Naive thymus-derived CD8-positive, alpha-beta T cell (primary cell): ENCODE results near the gene SLC27A1. TPM values are rescaled to one million over a fixed set of nuclear protein-coding genes. Genes with fewer than 3 reads are reported as not detected.
A peak's percentile ranks its signal among the peaks of the same experiment; 100 is the strongest.

ENCODE experiments used
- ATAC-seq, 2 donors: fragments of 150-1000 bp; cut with Tn5 transposase in 1 of 2; sonication (Bioruptor Pico), chemical (Tn5 transposase) in 1 of 2; 1 replicate in 1 of 2; 2 replicates in 1 of 2; pipeline ENCODE4 v1.10.0; 2021; ENCODE audit warnings: mild to moderate bottlenecking in 2 of 2, moderate library complexity in 2 of 2
- POLR2A ChIA-PET: fragments of 350-600 bp; sonication (Branson Sonifier 250); formaldehyde crosslinking; loops from one replicate; lab custom pipeline; 2021; ENCODE audit warnings: antibody characterized with exemption; lab: Charles Lee
- DNase-seq, 10 donors: peaks; one replicate each; pipeline versions ENCODE4 v3.0.0 to v3.0.0-alpha.2; 2020 to 2022
- H3K27ac Mint-ChIP-seq, 10 donors: one replicate each; pipeline ENCODE4 v1.8.0; 2020 to 2022; ENCODE audit warnings: mild to moderate bottlenecking in 10 of 10, mixed read lengths in 10 of 10, moderate library complexity in 4 of 10, inconsistent platforms in 1 of 10
- H3K27me3 Mint-ChIP-seq, 5 donors: one replicate each; pipeline ENCODE4 v1.8.0; 2021 to 2022; ENCODE audit warnings: mixed read lengths in 5 of 5
- H3K36me3 Mint-ChIP-seq, 3 donors: one replicate each; pipeline ENCODE4 v1.8.0; 2020 to 2022; ENCODE audit warnings: mixed read lengths in 3 of 3, mild to moderate bottlenecking in 2 of 3, inconsistent platforms in 1 of 3
- H3K4me1 Mint-ChIP-seq, 4 donors: one replicate each; pipeline ENCODE4 v1.8.0; 2021 to 2022; ENCODE audit warnings: mixed read lengths in 4 of 4
- H3K4me3 Mint-ChIP-seq, 10 donors: one replicate each; pipeline ENCODE4 v1.8.0; 2020 to 2022; ENCODE audit warnings: mild to moderate bottlenecking in 10 of 10, mixed read lengths in 10 of 10, moderate library complexity in 6 of 10, inconsistent platforms in 1 of 10
- H3K9me3 Mint-ChIP-seq, 9 donors: one replicate each; pipeline ENCODE4 v1.8.0; 2020 to 2022; ENCODE audit warnings: mixed read lengths in 9 of 9, mild to moderate bottlenecking in 3 of 9, inconsistent platforms in 1 of 9, moderate library complexity in 1 of 9
- polyA plus RNA-seq, 3 donors: library from polyadenylated mRNA; unstranded; fragments of 300-500 nt; fragmentation: Illumina TruSeq; gene quantifications; one replicate each; pipeline ENCODE4 v1.2.3, GENCODE V29; 2021
- total RNA-seq, 8 experiments: library from RNA in 2 of 8; stranded (reverse) in 2 of 8; gene quantifications; one replicate each; pipeline ENCODE4 v1.2.3 and lab custom pipeline; 2021 to 2026

The SLC27A1 gene
- total and polyA plus RNA-seq, 5 experiments from 2014 or later, result 9.4 to 14.6 (median 12.5) TPM

DNA sequence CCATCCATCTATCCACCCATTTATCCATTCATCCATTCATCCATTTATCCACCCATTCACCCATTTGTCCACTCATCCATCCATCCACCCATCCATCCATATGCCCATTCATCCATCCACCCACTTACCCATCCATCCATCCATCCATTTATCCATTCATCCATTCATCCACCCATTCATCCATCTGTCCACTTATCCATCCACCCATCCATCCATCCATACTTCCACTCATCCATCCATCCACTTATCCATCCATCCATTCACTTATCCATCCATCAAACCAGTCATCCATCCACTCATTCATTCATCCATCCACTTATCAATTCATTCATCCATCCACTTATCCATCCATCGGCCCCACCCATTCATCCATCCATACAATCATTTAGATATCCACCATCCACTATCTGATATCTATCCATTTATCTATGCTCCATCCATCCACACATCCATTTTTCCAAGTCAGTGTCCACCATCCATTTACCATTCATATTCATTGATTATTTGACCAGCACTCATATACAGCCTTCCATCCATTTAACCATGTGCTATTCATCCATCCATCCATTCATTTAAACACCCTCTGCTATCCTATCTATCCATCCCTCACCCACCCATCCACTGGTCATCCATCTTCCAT lies 24.7 kb upstream of the SLC27A1 start:
- H3K27ac Mint-ChIP-seq, result no peak overlapping the region
- H3K9me3 Mint-ChIP-seq, result no peaks in the 10 kb centered on the region
- POLR2A ChIA-PET, result no interaction called here

DNA sequence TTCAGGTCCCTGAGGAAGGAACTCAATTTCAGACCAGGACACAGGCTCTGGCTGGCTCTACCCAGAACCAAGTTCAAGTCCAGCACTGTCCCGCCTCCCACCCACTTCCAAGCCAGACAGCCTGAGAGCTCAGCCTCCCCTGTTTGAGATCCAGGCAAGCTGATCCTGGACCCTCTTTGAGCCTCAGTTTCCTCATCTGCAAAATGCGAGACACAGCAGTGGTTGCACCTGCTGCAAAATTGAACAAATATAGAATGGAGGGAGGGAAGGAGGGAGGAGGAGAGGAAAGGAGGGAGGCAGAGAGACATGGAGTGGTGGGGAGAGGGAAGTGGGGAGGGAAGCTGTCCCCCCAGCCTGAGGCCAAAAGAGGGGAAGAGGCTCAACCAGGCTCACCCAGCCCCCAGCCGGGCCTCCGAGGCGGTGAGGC lies 22.6 kb upstream of the SLC27A1 start:
- peaks cover 0 to 18% (median 8%) of the 10 kb centered on the region in 4 donors for H3K4me1 Mint-ChIP-seq
- DNase-seq (no peak), ATAC-seq (no peak)
- H3K4me3 Mint-ChIP-seq, result peak overlapping the region in 9 of 10 donors; percentile 40 to 70 (median 56)
- H3K36me3 Mint-ChIP-seq, result no peaks in the 10 kb centered on the region
- peaks cover 4 to 19% (median 8%) of the 10 kb centered on the region in 5 donors for H3K27me3 Mint-ChIP-seq
- no peaks in the 10 kb centered on the region for H3K9me3 Mint-ChIP-seq
- POLR2A ChIA-PET, result no interaction called here
- H3K27ac Mint-ChIP-seq, result peak overlapping the region in 1 of 10 donors; percentile 32

More for the DNA sequence above, 24.7 kb upstream of the SLC27A1 start:
- DNase-seq, result no peak
- ATAC-seq, result no peak
- Mint-ChIP-seq H3K4me3 (no peak overlapping the region), H3K36me3 (no peaks in the 10 kb centered on the region), H3K4me1 (peaks cover 0 to 15% (median 9%) of the 10 kb centered on the region in 4 donors), H3K27me3 (peaks cover 4 to 11% (median 8%) of the 10 kb centered on the region in 5 donors)

DNA sequence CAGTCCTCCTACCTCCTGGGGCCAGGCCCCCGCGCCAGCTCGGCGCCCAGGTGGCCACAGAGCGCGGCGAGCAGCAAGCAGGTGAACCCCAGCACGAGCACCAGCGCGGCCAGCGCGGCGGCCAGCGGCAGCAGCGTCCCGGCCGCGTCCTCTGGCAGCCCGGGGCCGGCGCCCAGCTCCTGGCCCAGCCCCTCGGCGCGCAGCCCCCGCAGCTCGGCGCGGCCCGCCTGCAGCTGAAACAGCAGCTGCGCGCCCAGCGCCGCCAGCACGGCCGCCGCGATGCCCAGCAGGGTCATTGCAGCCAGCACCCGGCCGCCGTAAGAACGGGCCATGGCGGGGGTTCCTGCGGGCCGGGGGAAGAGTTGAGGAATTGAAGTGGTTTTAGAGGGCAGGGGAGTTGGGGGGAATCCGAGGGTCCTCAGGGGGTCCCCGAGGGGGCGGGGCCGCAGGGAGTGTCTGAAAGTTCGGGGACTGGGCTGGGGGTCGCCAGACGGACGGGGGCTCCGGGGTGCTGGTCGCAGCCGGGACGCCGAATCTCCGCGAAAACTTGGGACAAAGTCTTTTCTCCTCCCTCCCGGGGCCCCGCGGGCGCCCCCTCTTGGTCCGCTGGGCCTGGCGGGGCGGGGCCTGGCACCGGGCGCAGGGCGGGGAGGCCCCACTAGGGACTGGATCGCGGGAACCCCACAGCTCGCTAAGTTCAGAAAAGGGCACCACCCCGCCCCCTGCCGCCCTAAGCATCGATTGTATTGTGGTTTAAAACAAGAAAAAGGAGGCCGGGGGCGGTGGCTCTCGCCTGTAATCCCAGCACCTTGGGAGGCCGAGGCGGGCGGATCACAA lies 22.0 kb upstream of the SLC27A1 start, which contains the start of gene TMEM221:
Gene TMEM221 (minus strand): TSS at position 538 of the 837 bp plus-strand sequence. CDS start 206 bp downstream, at position 332.
- H3K9me3 Mint-ChIP-seq, result no peaks in the 10 kb centered on the region
- no peaks in the 10 kb centered on the region for H3K36me3 Mint-ChIP-seq
- peaks cover 5 to 21% (median 8%) of the 10 kb centered on the region in 5 donors for H3K27me3 Mint-ChIP-seq
- POLR2A ChIA-PET, result interaction anchor here (0.7 to 0.9 kb wide), 3 partner anchors 19 to 683 kb away, joined by 3 to 4 read pairs (median 3); no protein-coding TSS in a partner anchor
- peak; percentile 34 to 78 (median 48) for DNase-seq
- peak within 1 kb of the TSS in 1 of 10 donors; percentile 32 for H3K27ac Mint-ChIP-seq
- peaks cover 0 to 20% (median 8%) of the 10 kb centered on the region in 4 donors for H3K4me1 Mint-ChIP-seq
- ATAC-seq, result peak; percentile 88 to 91
- peak within 1 kb of the TSS in 9 of 10 donors; percentile 40 to 77 (median 59) for H3K4me3 Mint-ChIP-seq

DNA sequence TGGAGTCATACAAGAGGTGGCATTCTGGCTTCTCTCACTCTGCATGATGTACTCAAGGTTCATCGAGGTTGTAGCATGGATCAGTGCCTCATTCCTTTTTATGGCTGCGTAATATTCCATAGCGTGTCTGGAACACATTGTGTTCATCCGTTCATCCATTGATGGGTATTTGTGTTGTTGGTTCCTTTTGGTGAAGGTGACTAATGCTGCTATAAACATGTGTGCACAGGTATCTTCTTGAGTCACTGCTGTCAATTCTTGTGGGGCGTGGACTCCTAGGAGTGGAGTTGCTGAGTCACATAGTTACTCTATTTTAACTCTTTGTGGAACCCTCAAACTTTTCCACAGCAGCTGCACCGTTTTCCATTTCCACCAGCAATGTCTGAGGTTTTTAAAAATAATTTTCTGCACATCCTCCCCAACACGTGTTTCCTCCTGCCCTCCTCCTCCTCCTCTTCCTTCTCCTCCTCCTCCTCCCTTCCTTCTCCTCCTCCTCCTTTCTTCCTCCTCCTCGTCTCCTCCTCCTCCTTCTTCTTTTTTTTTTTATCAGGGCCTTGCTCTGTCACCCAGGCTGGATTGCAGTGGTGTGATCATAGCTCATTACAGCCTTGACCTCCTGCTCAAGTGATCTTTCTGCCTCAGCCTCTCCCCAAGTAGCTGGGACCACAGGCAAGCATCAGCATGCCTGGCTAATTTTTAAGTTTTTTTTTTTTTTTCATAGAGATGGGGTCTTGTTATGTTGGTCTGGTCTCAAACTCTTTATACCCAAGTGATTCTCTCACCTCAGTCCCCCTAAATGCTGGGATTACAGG lies 19.9 kb upstream of the SLC27A1 start:
- Mint-ChIP-seq H3K4me1 (peaks cover 0 to 25% (median 14%) of the 10 kb centered on the region in 4 donors), H3K9me3 (no peaks in the 10 kb centered on the region), H3K4me3 (peak overlapping the region in 5 of 10 donors; percentile 7 to 62 (median 40)), H3K27me3 (peaks cover 7 to 34% (median 17%) of the 10 kb centered on the region in 5 donors), H3K36me3 (no peaks in the 10 kb centered on the region), H3K27ac (no peak overlapping the region)
- no peak for ATAC-seq
- POLR2A ChIA-PET, result interaction anchor here (0.7 kb wide), 3 partner anchors 27 to 484 kb away, joined by 3 to 4 read pairs (median 3); no protein-coding TSS in a partner anchor
- no peak for DNase-seq

DNA sequence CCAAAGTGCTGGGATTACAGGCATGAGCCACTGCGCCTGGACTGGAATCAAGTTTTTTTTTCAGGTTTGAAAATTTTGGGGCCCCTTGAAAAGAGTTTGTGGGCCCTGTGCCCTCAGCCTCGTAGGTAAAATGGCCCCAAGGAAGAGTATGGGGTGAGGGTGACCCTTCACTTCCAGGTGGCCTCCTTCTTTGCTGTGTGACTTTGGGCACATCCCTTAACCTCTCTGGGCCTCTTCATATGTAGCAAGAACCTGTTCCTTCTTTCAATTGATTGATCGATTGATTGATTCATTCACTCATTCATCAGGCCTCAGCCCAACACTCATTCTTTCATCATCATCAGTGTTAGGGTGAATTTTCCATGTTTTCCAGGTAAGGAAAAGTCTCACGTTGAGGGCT lies 18.5 kb upstream of the SLC27A1 start:
- Mint-ChIP-seq H3K9me3 (no peaks in the 10 kb centered on the region), H3K36me3 (no peaks in the 10 kb centered on the region), H3K27ac (no peak overlapping the region), H3K4me3 (no peak overlapping the region), H3K4me1 (peaks cover 0 to 25% (median 16%) of the 10 kb centered on the region in 4 donors), H3K27me3 (peaks cover 11 to 46% (median 23%) of the 10 kb centered on the region in 5 donors)
- ATAC-seq (no peak), DNase-seq (no peak)
- POLR2A ChIA-PET, result no interaction called here

DNA sequence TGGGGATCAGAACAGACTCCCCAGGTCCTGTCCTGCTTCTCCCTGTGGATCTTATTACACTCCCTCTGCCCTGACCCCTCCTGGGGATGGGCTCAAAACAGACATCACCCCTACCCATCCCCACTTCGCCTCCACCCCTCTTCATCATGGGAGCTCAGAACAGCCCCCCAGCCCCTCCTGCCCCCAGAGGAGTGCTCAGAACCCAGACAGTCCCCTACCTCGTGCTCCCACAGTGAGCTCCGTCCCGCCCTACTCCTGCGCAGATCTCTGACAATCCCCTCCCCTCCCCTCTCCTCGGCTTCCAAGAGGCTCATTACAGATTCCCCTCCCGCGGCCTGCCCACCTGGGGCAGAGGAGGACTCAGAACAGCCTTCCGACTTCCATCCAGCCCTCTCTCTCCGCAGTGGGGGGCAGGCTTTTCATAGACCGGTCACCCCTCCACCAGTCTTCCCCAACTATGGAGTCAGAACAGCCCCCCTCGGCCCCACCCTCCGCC lies 15.7 kb upstream of the SLC27A1 start:
- peak overlapping the region in 3 of 10 donors; percentile 10 to 30 (median 11) for H3K4me3 Mint-ChIP-seq
- no peaks in the 10 kb centered on the region for H3K36me3 Mint-ChIP-seq
- H3K4me1 Mint-ChIP-seq, result peaks cover 0 to 22% (median 14%) of the 10 kb centered on the region in 4 donors
- H3K27me3 Mint-ChIP-seq, result peaks cover 17 to 63% (median 29%) of the 10 kb centered on the region in 5 donors
- ATAC-seq, result no peak
- no peak for DNase-seq
- no peak overlapping the region for H3K27ac Mint-ChIP-seq
- no peaks in the 10 kb centered on the region for H3K9me3 Mint-ChIP-seq
- POLR2A ChIA-PET, result interaction anchor here (0.6 kb wide), 1 partner anchor 13 kb away, joined by 3 read pairs; no protein-coding TSS in a partner anchor

DNA sequence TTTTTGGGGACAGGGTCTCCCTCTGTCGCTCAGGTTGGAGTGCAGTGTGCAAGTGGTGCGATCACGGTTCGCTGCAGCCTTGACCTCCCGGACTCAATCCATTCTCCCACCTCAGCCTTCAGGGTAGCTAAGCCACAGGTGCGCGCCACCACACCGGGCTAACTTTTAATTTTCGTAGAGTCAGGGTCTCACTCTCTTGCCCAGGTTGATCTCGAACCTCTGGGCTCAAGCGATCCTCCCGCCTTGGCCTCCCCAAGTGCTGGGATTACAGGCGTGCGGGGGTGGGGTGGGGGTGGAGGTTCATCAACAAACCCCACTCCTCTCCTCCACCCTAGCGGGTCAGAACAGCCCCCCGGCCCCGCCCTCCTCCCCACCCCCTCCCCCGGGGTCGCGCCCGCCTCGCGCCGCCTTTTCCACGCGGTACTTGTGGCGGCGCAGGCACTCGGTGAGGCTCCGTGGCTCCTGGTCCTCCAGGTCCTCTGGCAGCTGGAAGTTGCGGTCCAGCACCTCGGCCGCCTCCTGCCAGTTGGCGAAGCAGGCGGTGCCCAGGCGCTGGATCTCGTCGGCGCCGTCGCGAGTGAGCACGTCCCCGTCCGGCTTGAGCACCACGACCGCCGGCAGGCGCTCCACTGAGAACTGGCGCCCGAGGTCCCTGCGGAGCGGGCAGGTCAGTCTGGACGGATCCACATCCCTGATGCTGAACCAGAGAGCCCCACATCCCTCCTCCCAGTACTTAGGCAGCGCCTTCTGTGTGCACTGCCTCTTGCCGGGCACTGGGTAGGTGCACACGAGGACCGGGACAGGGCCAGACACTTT lies 14.8 kb upstream of the SLC27A1 start:
- Mint-ChIP-seq H3K27ac (no peak overlapping the region), H3K9me3 (no peaks in the 10 kb centered on the region), H3K4me3 (peak overlapping the region in 3 of 10 donors; percentile 8 to 41 (median 31)), H3K27me3 (peaks cover 13 to 64% (median 26%) of the 10 kb centered on the region in 5 donors), H3K4me1 (peaks cover 0 to 15% (median 7%) of the 10 kb centered on the region in 4 donors), H3K36me3 (no peaks in the 10 kb centered on the region)
- POLR2A ChIA-PET, result interaction anchor here (0.6 kb wide), 1 partner anchor 14 kb away, joined by 3 read pairs; no protein-coding TSS in a partner anchor
- DNase-seq (no peak), ATAC-seq (no peak)

DNA sequence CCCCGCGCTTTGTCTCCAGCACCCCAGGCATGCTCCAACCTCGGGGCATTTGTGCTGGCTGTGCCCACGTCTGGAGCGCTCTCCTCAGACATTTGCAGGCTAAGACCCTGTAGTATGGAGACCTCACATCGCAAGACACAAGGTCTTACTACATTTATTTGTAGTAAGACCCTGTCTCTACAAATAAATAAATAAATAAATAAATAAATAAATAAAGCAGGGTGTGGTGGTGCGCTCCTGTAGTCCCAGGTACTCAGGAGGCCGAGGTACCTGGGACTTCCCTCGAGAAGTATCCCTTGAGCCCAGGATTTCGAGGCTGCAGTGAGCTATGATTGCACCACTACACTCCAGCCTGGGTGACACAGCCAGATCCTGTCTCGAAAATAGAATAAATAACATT lies 14.2 kb upstream of the SLC27A1 start:
- H3K27me3 Mint-ChIP-seq, result peaks cover 13 to 69% (median 26%) of the 10 kb centered on the region in 5 donors
- POLR2A ChIA-PET, result no interaction called here
- H3K27ac Mint-ChIP-seq, result no peak overlapping the region
- H3K9me3 Mint-ChIP-seq, result no peaks in the 10 kb centered on the region
- H3K36me3 Mint-ChIP-seq, result no peaks in the 10 kb centered on the region
- H3K4me3 Mint-ChIP-seq, result peak overlapping the region in 2 of 10 donors; percentile 8 to 38
- H3K4me1 Mint-ChIP-seq, result peaks cover 0 to 15% (median 5%) of the 10 kb centered on the region in 4 donors
- DNase-seq (no peak), ATAC-seq (no peak)

DNA sequence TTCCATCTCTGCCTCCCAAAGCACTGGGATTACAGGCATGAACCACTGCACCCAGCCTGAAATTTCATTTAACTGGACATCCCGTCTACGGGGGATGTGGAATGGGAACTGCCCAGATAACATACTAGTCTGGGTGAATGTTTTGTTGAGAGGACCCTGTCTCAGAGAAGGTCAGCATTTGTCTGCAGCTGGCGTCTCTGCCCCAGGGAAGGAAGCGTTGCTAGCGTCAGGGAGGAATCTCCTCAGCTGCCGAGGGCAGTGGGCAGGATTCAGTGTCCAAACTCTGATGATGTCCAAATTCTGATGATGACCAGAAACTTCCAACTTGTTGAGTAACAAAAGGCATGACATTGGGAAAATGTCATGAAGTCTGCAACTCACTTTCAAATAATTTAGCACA lies 12.7 kb upstream of the SLC27A1 start:
- ATAC-seq, result no peak
- POLR2A ChIA-PET, result no interaction called here
- no peak for DNase-seq
- peaks cover 13 to 62% (median 24%) of the 10 kb centered on the region in 5 donors for H3K27me3 Mint-ChIP-seq
- no peak overlapping the region for H3K27ac Mint-ChIP-seq
- H3K9me3 Mint-ChIP-seq, result no peaks in the 10 kb centered on the region
- H3K4me3 Mint-ChIP-seq, result no peak overlapping the region
- peaks cover 0 to 15% (median 5%) of the 10 kb centered on the region in 4 donors for H3K4me1 Mint-ChIP-seq
- H3K36me3 Mint-ChIP-seq, result no peaks in the 10 kb centered on the region

DNA sequence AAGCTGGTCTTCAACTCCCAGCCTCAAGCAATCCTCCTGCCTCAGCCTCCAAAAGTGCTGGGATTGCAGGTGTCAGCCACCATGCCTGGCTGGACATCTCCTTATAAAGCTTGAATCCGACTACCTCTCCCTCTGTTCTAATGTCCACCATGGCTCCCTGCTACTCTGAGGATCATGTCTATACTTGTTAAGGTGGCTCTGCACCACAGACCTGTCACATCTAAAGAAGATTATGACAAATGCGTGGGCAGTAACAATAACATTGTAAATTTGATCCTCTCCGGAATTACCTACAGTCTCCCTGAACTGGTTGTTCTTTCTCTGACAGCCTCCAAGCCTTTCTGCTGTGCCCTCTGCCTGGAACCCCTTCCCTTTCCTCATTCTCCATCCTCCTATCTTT lies 11.4 kb upstream of the SLC27A1 start:
- H3K27me3 Mint-ChIP-seq, result peaks cover 10 to 60% (median 20%) of the 10 kb centered on the region in 5 donors
- POLR2A ChIA-PET, result interaction anchor here (0.8 kb wide), 1 partner anchor 11 kb away, joined by 3 read pairs; the partner anchor contains the start of gene SLC27A1
- no peak for ATAC-seq

More for the DNA sequence above, 11.4 kb upstream of the SLC27A1 start:
- Mint-ChIP-seq H3K36me3 (no peaks in the 10 kb centered on the region), H3K4me1 (peaks cover 0 to 11% (median 2%) of the 10 kb centered on the region in 4 donors), H3K27ac (no peak overlapping the region), H3K9me3 (no peaks in the 10 kb centered on the region), H3K4me3 (no peak overlapping the region)
- DNase-seq, result no peak
